Suprapubic skin (tissue), 3 donors: Measurements from ENCODE around the gene FAM117B.

ENCODE experiments used
- CTCF ChIP-seq, 2 donors: fragments of 200-600 bp in 1 of 2; fragments of 450-650 bp in 1 of 2; sonication (generic) in 1 of 2; IDR thresholded peaks; one replicate each; pipeline ENCODE4 v1.5.1; 2016 to 2019; ENCODE audit warnings: antibody characterized with exemption in 2 of 2, mild to moderate bottlenecking in 1 of 2, moderate library complexity in 1 of 2
- POLR2AphosphoS5 ChIP-seq, 3 donors: sonication (generic); formaldehyde crosslinking; IDR thresholded peaks; one replicate each; pipeline ENCODE4 v1.6.1; 2017; ENCODE audit warnings: antibody characterized with exemption in 3 of 3

- TF ChIP-seq CTCF (IDR thresholded peaks at IDR 0.05) (no peak), POLR2AphosphoS5 (IDR thresholded peaks at IDR 0.05) (no peak)
These were observed 148.3 kb downstream of the FAM117B start for GRCh38 chr2:202782940-202783558.
